Duodenal mucosa (tissue), 2 donors: Measurements from ENCODE around the gene ATP12A.

Experiments
- H3K27ac ChIP-seq: one replicate; pipeline ENCODE4 v1.7.0; 2013; ENCODE audit warnings: low read depth, low read length
- H3K27me3 ChIP-seq, 2 donors: one replicate each; pipeline ENCODE4 v1.7.0; 2013; ENCODE audit warnings: low read length in 2 of 2, control low read depth in 1 of 2; ENCODE audit not compliant: insufficient read depth in 2 of 2, control insufficient read depth in 1 of 2
- H3K36me3 ChIP-seq, 2 donors: one replicate each; pipeline ENCODE4 v1.7.0; 2013; ENCODE audit warnings: low read length in 2 of 2, control low read depth in 1 of 2; ENCODE audit not compliant: insufficient read depth in 2 of 2, control insufficient read depth in 1 of 2
- H3K4me1 ChIP-seq, 2 donors: one replicate each; pipeline ENCODE4 v1.7.0; 2013; ENCODE audit warnings: low read length in 2 of 2, control low read depth in 1 of 2; ENCODE audit not compliant: insufficient read depth in 2 of 2, control insufficient read depth in 1 of 2
- H3K4me3 ChIP-seq, 2 donors: one replicate each; pipeline ENCODE4 v1.7.0; 2013; ENCODE audit warnings: low read length in 2 of 2, low read depth in 1 of 2
- H3K9ac ChIP-seq, 2 donors: one replicate each; pipeline ENCODE4 v1.7.0; 2013; ENCODE audit warnings: low read length in 2 of 2, low read depth in 1 of 2
- H3K9me3 ChIP-seq, 2 donors: one replicate each; pipeline ENCODE4 v1.7.0; 2013; ENCODE audit warnings: low read length in 2 of 2, control low read depth in 1 of 2; ENCODE audit not compliant: control insufficient read depth in 1 of 2

Gene ATP12A

DNA sequence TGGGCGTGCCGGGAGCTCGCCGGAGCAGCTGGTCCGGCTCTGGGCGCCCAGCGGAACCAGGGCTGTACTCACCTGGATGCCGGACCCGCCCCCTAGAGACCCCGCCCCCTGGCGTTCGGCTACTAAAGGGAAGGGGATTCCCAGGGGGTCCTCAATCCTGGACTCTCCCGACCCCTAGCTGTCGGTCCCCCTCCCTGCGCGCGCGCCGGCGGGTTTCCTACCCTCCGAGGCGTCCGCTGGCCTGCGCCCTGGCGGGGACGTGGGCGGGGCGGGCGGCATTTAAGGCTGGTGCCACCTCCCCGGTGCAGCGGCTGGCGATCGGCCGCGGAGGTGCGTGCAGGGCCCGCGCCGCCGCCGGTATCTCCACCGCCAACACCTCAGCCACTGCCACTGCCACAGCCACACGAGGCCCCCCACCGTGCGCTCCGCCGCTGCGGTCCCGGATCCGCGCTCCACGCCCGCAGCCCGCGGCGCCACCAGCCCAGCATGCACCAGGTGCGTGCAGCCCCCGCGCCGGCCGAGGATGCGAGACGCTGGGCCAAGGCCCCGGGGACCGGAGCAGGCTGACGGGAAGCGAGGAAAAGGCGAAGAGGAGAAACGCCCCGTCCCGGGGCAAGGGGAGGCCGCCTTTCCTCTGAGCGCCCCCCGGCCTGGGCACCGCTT is at the start of gene ATP12A:
ATP12A (plus strand) TSS at position 151 of the 663 bp plus-strand sequence; CDS start at position 487, 336 bp downstream.
- Histone ChIP-seq H3K4me3 (peak within 1 kb of the TSS; percentile 19 to 46), H3K36me3 (no peaks in the 10 kb centered on the region), H3K27ac (no peak within 1 kb of the TSS), H3K9me3 (no peaks in the 10 kb centered on the region), H3K4me1 (peaks cover 5 to 8% of the 10 kb centered on the region in 2 donors), H3K27me3 (peaks cover 17 to 23% of the 10 kb centered on the region in 2 donors), H3K9ac (no peak within 1 kb of the TSS)

DNA sequence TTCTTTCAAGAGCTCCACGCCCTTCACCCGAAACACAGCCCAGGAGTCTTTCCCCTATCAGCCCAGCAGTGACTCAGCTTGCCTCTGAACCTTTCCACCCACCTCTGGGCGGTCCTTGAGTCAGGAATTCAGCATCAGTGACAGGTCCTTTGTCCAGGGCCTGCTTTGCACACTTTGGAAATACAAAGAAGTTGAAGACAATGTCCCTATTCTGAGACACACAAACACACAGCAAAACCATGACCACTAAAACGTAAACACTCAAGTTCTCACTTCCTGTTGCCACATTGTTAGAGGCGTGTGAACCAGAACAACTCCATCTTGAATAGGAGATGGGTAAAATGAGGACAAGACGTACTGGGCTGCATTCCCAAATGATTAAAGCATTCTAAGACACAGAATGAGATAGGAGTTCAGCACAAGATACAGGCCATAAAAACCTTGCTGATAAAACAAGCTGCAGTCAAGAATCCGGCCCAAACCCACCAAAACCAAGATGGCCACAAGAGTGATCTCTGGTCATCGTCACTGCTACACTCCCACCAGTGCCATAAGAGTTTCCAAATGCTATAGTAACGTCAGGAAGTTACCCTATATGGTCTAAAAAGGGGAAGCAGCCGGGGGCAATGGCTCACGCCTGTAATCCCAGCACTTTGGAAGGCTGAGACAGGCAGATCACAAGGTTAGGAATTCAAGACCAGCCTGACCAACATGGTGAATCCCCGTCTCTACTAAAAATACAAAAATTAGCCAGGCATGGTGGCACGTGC is 49.2 kb upstream of the ATP12A start:
- no peaks in the 10 kb centered on the region for H3K9me3 ChIP-seq
- no peaks in the 10 kb centered on the region for H3K36me3 ChIP-seq
- H3K27me3 ChIP-seq, result no peaks in the 10 kb centered on the region
- H3K27ac ChIP-seq, result no peak overlapping the region
- no peak overlapping the region for H3K9ac ChIP-seq
- H3K4me1 ChIP-seq, result peaks cover under 1 to 6% of the 10 kb centered on the region in 2 donors
- H3K4me3 ChIP-seq, result no peak overlapping the region

GRCh38 chr13:24631922-24632321 is 48.3 kb upstream of the ATP12A start:
- Histone ChIP-seq H3K36me3 (no peaks in the 10 kb centered on the region), H3K4me1 (peaks cover 0 to 5% of the 10 kb centered on the region in 2 donors), H3K9me3 (no peaks in the 10 kb centered on the region), H3K4me3 (no peak overlapping the region), H3K27me3 (no peaks in the 10 kb centered on the region), H3K27ac (no peak overlapping the region), H3K9ac (no peak overlapping the region)

DNA sequence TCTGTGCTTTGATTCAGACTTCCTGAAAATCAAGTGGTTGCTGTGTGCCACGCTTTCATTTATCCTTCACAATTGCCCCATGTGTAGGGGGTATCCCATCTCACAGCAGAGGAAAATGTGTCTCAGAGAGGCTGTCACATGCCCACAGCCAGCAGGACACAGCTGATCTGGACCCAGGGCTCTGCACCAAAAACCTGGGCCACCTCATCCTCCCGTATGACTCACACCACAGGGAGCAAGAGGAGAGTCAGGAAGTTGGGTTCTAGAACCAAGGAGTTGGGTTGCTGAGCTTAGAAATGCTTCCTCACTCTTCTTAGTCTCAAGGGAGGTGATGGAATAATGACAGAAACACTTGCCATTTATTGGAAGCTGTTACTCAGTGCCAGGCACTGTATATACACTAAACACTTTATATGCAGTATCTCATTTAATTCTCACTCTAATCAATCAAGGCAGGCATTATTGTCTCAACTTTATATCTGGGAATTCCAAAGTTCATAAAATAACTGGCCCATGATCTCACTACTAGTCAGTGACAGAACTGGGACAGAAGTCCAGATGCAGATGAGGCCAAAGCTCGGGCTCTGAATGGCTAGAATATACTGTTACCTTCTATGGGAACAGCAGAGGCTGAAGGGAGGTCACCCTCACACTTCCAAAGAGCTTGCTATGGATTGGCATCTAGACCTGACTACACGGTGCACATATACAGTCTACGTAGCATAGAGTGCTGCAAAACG is 47.7 kb upstream of the ATP12A start:
- H3K9ac ChIP-seq, result no peak overlapping the region
- peaks cover 0 to 5% of the 10 kb centered on the region in 2 donors for H3K4me1 ChIP-seq
- H3K27me3 ChIP-seq, result peaks cover 0 to under 1% of the 10 kb centered on the region in 2 donors
- no peak overlapping the region for H3K4me3 ChIP-seq
- H3K9me3 ChIP-seq, result no peaks in the 10 kb centered on the region
- H3K36me3 ChIP-seq, result no peaks in the 10 kb centered on the region
- H3K27ac ChIP-seq, result no peak overlapping the region

- H3K4me1 ChIP-seq, result peaks cover 0 to 5% of the 10 kb centered on the region in 2 donors
- no peaks in the 10 kb centered on the region for H3K36me3 ChIP-seq
- no peak overlapping the region for H3K9ac ChIP-seq
- H3K27me3 ChIP-seq, result peaks cover 0 to 3% of the 10 kb centered on the region in 2 donors
- no peak overlapping the region for H3K4me3 ChIP-seq
- H3K9me3 ChIP-seq, result no peaks in the 10 kb centered on the region
- no peak overlapping the region for H3K27ac ChIP-seq
Observed at GRCh38 chr13:24636776-24637175, 43.4 kb upstream of the ATP12A start.

DNA sequence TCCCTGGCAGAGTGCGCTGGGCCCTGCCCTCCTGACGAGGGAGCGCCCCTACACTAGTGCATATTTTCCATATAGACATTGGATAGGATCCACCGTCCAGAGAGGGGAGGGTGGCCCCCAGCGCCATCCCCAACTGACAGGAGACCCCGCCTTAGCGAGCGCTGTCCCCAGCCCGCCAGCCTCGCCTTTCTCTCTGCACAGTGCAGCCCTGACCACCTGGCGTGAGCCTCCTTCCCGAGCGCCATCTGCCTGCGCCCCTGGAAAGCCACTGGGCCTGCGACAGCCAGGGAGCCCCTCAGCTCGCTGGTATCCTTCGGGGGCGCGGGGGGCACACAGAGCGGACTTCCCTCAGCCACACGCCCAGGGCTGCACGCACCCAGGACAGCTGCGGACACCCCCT is 42.1 kb upstream of the ATP12A start:
- peaks cover 0 to 3% of the 10 kb centered on the region in 2 donors for H3K27me3 ChIP-seq
- H3K9ac ChIP-seq, result no peak overlapping the region
- H3K27ac ChIP-seq, result no peak overlapping the region
- no peaks in the 10 kb centered on the region for H3K4me1 ChIP-seq
- H3K4me3 ChIP-seq, result no peak overlapping the region
- H3K9me3 ChIP-seq, result no peaks in the 10 kb centered on the region
- no peaks in the 10 kb centered on the region for H3K36me3 ChIP-seq

DNA sequence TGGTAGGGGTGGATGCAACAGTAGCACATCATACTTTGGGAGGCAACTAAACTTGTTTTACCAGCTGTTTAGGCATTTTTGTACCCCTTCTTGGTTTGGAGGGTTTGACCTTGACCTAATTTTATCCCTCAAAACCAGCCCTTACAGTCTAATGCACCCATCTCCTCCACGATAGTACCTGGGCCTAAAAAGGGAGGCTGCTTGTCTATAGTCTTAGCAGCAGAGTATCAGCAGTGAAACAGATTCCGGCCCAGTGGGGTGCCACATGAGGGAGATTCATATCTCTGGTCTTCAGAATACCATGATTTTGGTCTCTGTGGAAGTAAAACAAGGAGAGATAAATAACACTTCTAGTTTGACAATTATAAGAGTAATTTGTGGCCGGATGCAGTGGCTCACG is 39.5 kb upstream of the ATP12A start:
- Histone ChIP-seq H3K9ac (no peak overlapping the region), H3K27ac (no peak overlapping the region), H3K36me3 (no peaks in the 10 kb centered on the region), H3K9me3 (no peaks in the 10 kb centered on the region), H3K4me3 (no peak overlapping the region), H3K4me1 (no peaks in the 10 kb centered on the region), H3K27me3 (peaks cover 0 to 3% of the 10 kb centered on the region in 2 donors)

DNA sequence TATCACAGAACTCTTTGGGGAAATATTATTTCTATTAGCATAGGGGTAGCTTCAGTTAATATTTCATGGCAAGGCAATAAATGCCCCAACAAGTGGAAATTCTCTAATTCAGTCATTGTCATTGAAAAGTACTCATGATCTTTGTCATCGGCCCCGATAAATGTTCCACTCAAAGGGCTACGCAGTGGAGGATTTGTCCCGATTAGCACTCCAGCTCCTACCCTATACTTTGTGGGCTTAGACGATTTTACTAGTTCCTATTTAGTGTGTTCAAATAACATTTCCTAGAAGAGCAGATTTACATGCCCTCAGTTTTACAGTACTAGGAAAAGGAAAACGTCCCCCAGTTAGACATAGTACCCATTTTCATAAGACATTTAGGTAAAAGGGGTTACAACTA is 38.0 kb upstream of the ATP12A start:
- Histone ChIP-seq H3K9ac (no peak overlapping the region), H3K27me3 (peaks cover 0 to 3% of the 10 kb centered on the region in 2 donors), H3K36me3 (no peaks in the 10 kb centered on the region), H3K27ac (no peak overlapping the region), H3K4me1 (no peaks in the 10 kb centered on the region), H3K9me3 (no peaks in the 10 kb centered on the region), H3K4me3 (no peak overlapping the region)

DNA sequence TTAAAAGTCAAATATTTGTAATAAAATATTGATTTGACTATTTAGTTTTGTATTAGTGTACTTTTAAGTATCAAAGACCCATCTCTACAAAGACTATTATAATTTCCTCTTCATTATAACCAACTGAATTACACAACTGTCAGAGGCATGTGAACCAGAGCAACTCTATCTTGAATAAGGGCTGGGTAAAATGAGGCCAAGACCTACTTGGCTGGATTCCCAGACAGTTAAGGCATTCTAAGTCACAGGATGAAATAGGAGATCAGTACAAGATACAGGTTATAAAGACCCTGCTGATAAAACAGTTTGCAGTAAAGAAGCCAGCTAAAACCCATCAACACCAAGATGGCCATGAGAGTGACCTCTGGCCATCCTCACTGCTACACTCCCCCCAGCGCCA is 36.2 kb upstream of the ATP12A start:
- H3K27me3 ChIP-seq, result no peaks in the 10 kb centered on the region
- H3K4me3 ChIP-seq, result no peak overlapping the region
- H3K9ac ChIP-seq, result no peak overlapping the region
- H3K36me3 ChIP-seq, result no peaks in the 10 kb centered on the region
- H3K9me3 ChIP-seq, result no peaks in the 10 kb centered on the region
- no peaks in the 10 kb centered on the region for H3K4me1 ChIP-seq
- no peak overlapping the region for H3K27ac ChIP-seq

DNA sequence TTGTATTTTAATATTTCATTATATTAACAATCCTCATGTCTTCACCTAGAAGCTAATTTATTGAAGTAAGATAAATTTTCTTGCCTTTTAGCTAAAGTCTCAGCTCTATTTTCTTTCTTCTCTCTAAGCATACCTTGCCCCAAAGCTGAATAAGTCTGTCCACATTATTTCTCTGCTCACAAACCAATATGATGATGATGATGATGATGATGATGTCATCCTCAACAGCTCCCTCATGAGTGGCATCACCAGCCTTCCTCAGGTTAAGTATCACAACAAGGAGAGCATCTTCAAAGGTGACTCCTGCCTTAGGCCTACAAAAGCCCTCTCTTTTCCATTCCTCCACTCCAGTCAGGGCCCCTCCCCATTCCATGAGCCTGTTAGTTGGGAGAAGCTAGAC is 31.9 kb upstream of the ATP12A start:
- no peak overlapping the region for H3K4me3 ChIP-seq
- no peaks in the 10 kb centered on the region for H3K9me3 ChIP-seq
- no peak overlapping the region for H3K9ac ChIP-seq
- H3K27ac ChIP-seq, result no peak overlapping the region
- peaks cover 0 to 8% of the 10 kb centered on the region in 2 donors for H3K4me1 ChIP-seq
- no peaks in the 10 kb centered on the region for H3K27me3 ChIP-seq
- H3K36me3 ChIP-seq, result no peaks in the 10 kb centered on the region
